H1 (cell line): ENCODE data around the gene LIN37. TPM values are rescaled to one million over a fixed set of nuclear protein-coding genes. Genes with fewer than 3 reads are reported as not detected.
A peak's percentile ranks its signal among the peaks of the same experiment; 100 is the strongest.

Source experiments
- ATF3 ChIP-seq: IDR thresholded peaks from 2 replicates; pipeline ENCODE4 v1.6.1; 2011; ENCODE audit warnings: low read depth, mild to moderate bottlenecking, low read length; ENCODE audit not compliant: insufficient read depth
- BRCA1 ChIP-seq: IDR thresholded peaks from 2 replicates; pipeline ENCODE4 v1.6.1; 2012; ENCODE audit warnings: low read depth, low read length, improper control_type of control experiment
- CBX5 ChIP-seq: fragments of 300-800, 300-1000 bp; sonication (generic); IDR thresholded peaks from 2 replicates; pipeline ENCODE4 v1.7.1; 2016; ENCODE audit warnings: antibody characterized with exemption, low read length, low read depth
- CHD1 ChIP-seq: IDR thresholded peaks from 2 replicates; pipeline ENCODE4 v1.6.1; 2012; ENCODE audit warnings: low read depth, low read length, improper control_type of control experiment
- CTBP2 ChIP-seq: IDR thresholded peaks from 2 replicates; pipeline ENCODE4 v1.7.0; 2011; ENCODE audit warnings: borderline replicate concordance, mild to moderate bottlenecking, moderate library complexity, mixed read lengths, low read length; ENCODE audit not compliant: insufficient read depth, insufficient read length
- EGR1 ChIP-seq: IDR thresholded peaks from 2 replicates; pipeline ENCODE4 v1.6.1; 2011; ENCODE audit warnings: low read depth, low read length, borderline replicate concordance
- EZH2 ChIP-seq: fragments of 200-600 bp; sonication (generic); IDR thresholded peaks from 2 replicates; pipeline ENCODE4 v1.7.1; 2012; ENCODE audit warnings: low read depth, mild to moderate bottlenecking, moderate library complexity, low read length, inconsistent platforms; ENCODE audit not compliant: severe bottlenecking
- GABPA ChIP-seq: IDR thresholded peaks from 2 replicates; pipeline ENCODE4 v1.6.1; 2011; ENCODE audit warnings: mild to moderate bottlenecking, low read length, moderate library complexity, borderline replicate concordance; ENCODE audit not compliant: insufficient read depth
- GTF2F1 ChIP-seq: IDR thresholded peaks from 2 replicates; pipeline ENCODE4 v1.6.1; 2012; ENCODE audit warnings: low read depth, low read length, improper control_type of control experiment, borderline replicate concordance
- HDAC2 ChIP-seq, 2 experiments: fragments of 300-600 bp in 1 of 2; sonication (generic) in 1 of 2; IDR thresholded peaks; 2 replicates each; pipeline ENCODE4 v1.6.1; 2011 to 2012; ENCODE audit warnings: low read depth in 2 of 2, low read length in 2 of 2, mild to moderate bottlenecking in 2 of 2, moderate library complexity in 2 of 2, borderline replicate concordance in 1 of 2, inconsistent platforms in 1 of 2
- JUN ChIP-seq: IDR thresholded peaks from 2 replicates; pipeline ENCODE4 v1.6.1; 2011; ENCODE audit warnings: low read depth, mild to moderate bottlenecking, improper control_type of control experiment, low read length
- JUND ChIP-seq: IDR thresholded peaks from 2 replicates; pipeline ENCODE4 v1.6.1; 2011; ENCODE audit warnings: mild to moderate bottlenecking, improper control_type of control experiment, low read length
- KDM5A ChIP-seq: fragments of 200-600 bp; IDR thresholded peaks from 2 replicates; pipeline ENCODE4 v1.7.1; 2012; ENCODE audit warnings: mild to moderate bottlenecking, low read length, inconsistent platforms, mixed read lengths
- NANOG ChIP-seq: IDR thresholded peaks from 2 replicates; pipeline ENCODE4 v1.6.1; 2011; ENCODE audit warnings: low read length, low read depth, mild to moderate bottlenecking, inconsistent platforms; ENCODE audit not compliant: insufficient read depth, poor library complexity, severe bottlenecking
- NRF1 ChIP-seq: IDR thresholded peaks from 2 replicates; pipeline ENCODE4 v1.6.1; 2011; ENCODE audit warnings: mild to moderate bottlenecking, low read depth, low read length, improper control_type of control experiment
- PHF8 ChIP-seq: fragments of 200-600 bp; sonication (generic); conservative IDR thresholded peaks from 2 replicates; pipeline ENCODE4 v1.7.1; 2012; ENCODE audit warnings: low read depth, mild to moderate bottlenecking, inconsistent platforms, low read length, moderate library complexity
- RAD21 ChIP-seq, 2 experiments: IDR thresholded peaks in 1 of 2; conservative IDR thresholded peaks in 1 of 2; 2 replicates each; pipeline ENCODE4 v1.6.1; 2011; ENCODE audit warnings: low read depth in 2 of 2, low read length in 2 of 2, improper control_type of control experiment in 1 of 2, inconsistent platforms in 1 of 2, mild to moderate bottlenecking in 1 of 2, moderate library complexity in 1 of 2
- SIX5 ChIP-seq: IDR thresholded peaks from 2 replicates; pipeline ENCODE4 v1.6.1; 2011; ENCODE audit warnings: mild to moderate bottlenecking, low read depth, low read length
- SP2 ChIP-seq: IDR thresholded peaks from 2 replicates; pipeline ENCODE4 v1.6.1; 2012; ENCODE audit warnings: mild to moderate bottlenecking, low read length, inconsistent platforms
- SP4 ChIP-seq: IDR thresholded peaks from 2 replicates; pipeline ENCODE4 v1.6.1; 2012; ENCODE audit warnings: low read length, inconsistent platforms
- TEAD4 ChIP-seq: IDR thresholded peaks from 2 replicates; pipeline ENCODE4 v1.6.1; 2012; ENCODE audit warnings: low read depth, low read length, inconsistent platforms, mixed read lengths
- YY1 ChIP-seq: IDR thresholded peaks from 2 replicates; pipeline ENCODE4 v1.6.1; 2011; ENCODE audit warnings: low read depth, mild to moderate bottlenecking, low read length
- polyA plus RNA-seq, 7 experiments: library from polyadenylated mRNA; depleted of rRNA in 3 of 7; stranded (reverse) in 5 of 7; unstranded in 2 of 7; fragments of >200 nt in 5 of 7; fragments of 200-250 nt in 2 of 7; gene quantifications; 1 replicate in 5 of 7; 2 replicates in 1 of 7; 4 replicates in 1 of 7; pipeline versions ENCODE4 v1.2.1 to v1.2.3, GENCODE V29; 2011 to 2013; ENCODE audit warnings: missing spikeins in 2 of 7, mixed read lengths in 2 of 7
- total RNA-seq: library from RNA; stranded (reverse); fragmentation: NEBNext Ultra II Directional; extraction: Animal tissue kit (Norgen Biotek cat#: 25700); gene quantifications from 2 replicates; pipeline ENCODE4 v1.2.1, GENCODE V29; 2021

LIN37 gene
- total and polyA plus RNA-seq, 2 of the 8 experiments (the other 6 are each of a cell fraction or from before 2014, with no cell fraction given) = 3.8 to 9.8 TPM

GRCh38 chr19:35716801-35717664 is 31.3 kb upstream of the LIN37 start (continued):
- TF ChIP-seq PHF8 (peak; percentile 55; the same call in 1 of the 2 replicates), GTF2F1 (no peak), TEAD4 (peak; percentile 10; the same call in 1 of the 2 replicates), EGR1 (peak; percentile 97), BRCA1 (no peak), KDM5A (0 out of 2 replicates have a peak, but pooled peaks have one; percentile 71), NANOG (peak; percentile 70), SIX5 (peak; percentile 92), SP2 (no peak), NRF1 (no peak), JUN (no peak), ATF3 (peak; percentile 22; the same call in 1 of the 2 replicates), JUND (no peak), GABPA (no peak), CTBP2 (peak; percentile 34), YY1 (no peak; the same call in 1 of the 2 replicates), CHD1 (no peak), CBX5 (no peak), EZH2 (no peak), RAD21 (IDR thresholded peaks at IDR 0.05 in 1 of 2, conservative IDR thresholded peaks at IDR 0.05 in 1 of 2; ENCODE audit: low read depth in 2 of 2, low read length in 2 of 2) (peak; percentile 69 to 71), HDAC2 (IDR thresholded peaks at IDR 0.05; ENCODE audit: borderline replicate concordance in 1 of 2, low read depth in 2 of 2, low read length in 2 of 2) (peak; percentile 22 to 94; a peak in 3 of 4 replicates), SP4 (no peak)
